Measurements from ENCODE around the gene SNAPC5. TPM values are rescaled to one million over a fixed set of nuclear protein-coding genes. Genes with fewer than 3 reads are reported as not detected.
"Not testable (repeated sequence)": the region's sequence is repeated elsewhere in the genome, so short reads cannot be mapped to it uniquely, and the experiment has no call there.

Gene SNAPC5
- total and polyA plus RNA-seq, 3 experiments from 2014 or later = 46.9 to 63.6 (median 55.5) TPM

- no peaks in the 10 kb centered on the region for H3K27me3 ChIP-seq (ENCODE audit: insufficient read depth, low read length, poor library complexity, severe bottlenecking)
- H3K36me3 ChIP-seq (ENCODE audit: insufficient read depth, low read length) = no peaks in the 10 kb centered on the region
- Mint-ChIP-seq H3K9me3 (no peaks in the 10 kb centered on the region), H3K36me3 (peaks cover 0 to 22% (median 0%) of the 10 kb centered on the region in 3 donors), H3K27me3 (peaks cover 0 to 6% of the 10 kb centered on the region in 2 donors), H3K27ac (peak overlapping the region in 1 of 8 donors; percentile 79), H3K4me3 (peak overlapping the region in 1 of 7 donors; percentile 52), H3K4me1 (peaks cover 24 to 37% (median 26%) of the 10 kb centered on the region in 3 donors)
- no peak overlapping the region for H3K27ac ChIP-seq (ENCODE audit: low read depth, low read length)
- H3K9me3 ChIP-seq (ENCODE audit: low read length) = no peaks in the 10 kb centered on the region
- ChIA-PET CTCF (no interaction called here), POLR2A (no interaction called here)
- H3K4me1 ChIP-seq (ENCODE audit: insufficient read depth, low read length) = peaks cover 14% of the 10 kb centered on the region
- DNase-seq = no peak
- no peak overlapping the region for H3K4me3 ChIP-seq (ENCODE audit: low read length)
Observed at GRCh38 chr15:66508293-66508883, 10.8 kb upstream of the SNAPC5 start.

- H3K27me3 ChIP-seq (ENCODE audit: insufficient read depth, low read length, poor library complexity, severe bottlenecking) = no peaks in the 10 kb centered on the region
- Mint-ChIP-seq H3K36me3 (peaks cover 2 to 46% (median 4%) of the 10 kb centered on the region in 3 donors), H3K4me1 (peaks cover 39 to 56% (median 50%) of the 10 kb centered on the region in 3 donors), H3K9me3 (no peaks in the 10 kb centered on the region), H3K27me3 (peaks cover 0 to 6% of the 10 kb centered on the region in 2 donors), H3K4me3 (peak overlapping the region; percentile 93 to 100 (median 98)), H3K27ac (peak overlapping the region; percentile 93 to 100 (median 98))
- peaks cover 25% of the 10 kb centered on the region for H3K36me3 ChIP-seq (ENCODE audit: insufficient read depth, low read length)
- H3K4me1 ChIP-seq (ENCODE audit: insufficient read depth, low read length) = peaks cover 27% of the 10 kb centered on the region
- POLR2A ChIA-PET = interaction anchor here (1.1 to 1.4 kb wide), 3 partner anchors 9 to 119 kb away, joined by 3 to 4 read pairs (median 4); partner anchors contain the start of genes MAP2K1 and SNAPC5
- H3K27ac ChIP-seq (ENCODE audit: low read depth, low read length) = peak overlapping the region; percentile 96
- H3K4me3 ChIP-seq (ENCODE audit: low read length) = peak overlapping the region; percentile 69
- CTCF ChIA-PET = interaction anchor here (1.0 to 1.3 kb wide), 2 partner anchors 9 to 18 kb away, joined by 3 read pairs; no protein-coding TSS in a partner anchor
- no peak for DNase-seq
- no peaks in the 10 kb centered on the region for H3K9me3 ChIP-seq (ENCODE audit: low read length)
Observed at GRCh38 chr15:66505818-66506217, 8.3 kb upstream of the SNAPC5 start.

- Histone ChIP-seq H3K9me3 (ENCODE audit: low read length) (no peaks in the 10 kb centered on the region), H3K4me3 (ENCODE audit: low read length) (peak overlapping the region; percentile 69), H3K27ac (ENCODE audit: low read depth, low read length) (peak overlapping the region; percentile 96), H3K4me1 (ENCODE audit: insufficient read depth, low read length) (peaks cover 27% of the 10 kb centered on the region), H3K27me3 (ENCODE audit: insufficient read depth, low read length, poor library complexity, severe bottlenecking) (no peaks in the 10 kb centered on the region), H3K36me3 (ENCODE audit: insufficient read depth, low read length) (peaks cover 29% of the 10 kb centered on the region)
- Mint-ChIP-seq H3K4me3 (peak overlapping the region; percentile 93 to 100 (median 98)), H3K36me3 (peaks cover 4 to 50% (median 6%) of the 10 kb centered on the region in 3 donors), H3K27ac (peak overlapping the region; percentile 93 to 100 (median 98)), H3K9me3 (no peaks in the 10 kb centered on the region), H3K27me3 (peaks cover 0 to 6% of the 10 kb centered on the region in 2 donors), H3K4me1 (peaks cover 40 to 60% (median 51%) of the 10 kb centered on the region in 3 donors)
- ChIA-PET CTCF (interaction anchor here (1.0 to 1.3 kb wide), 2 partner anchors 9 to 19 kb away, joined by 3 read pairs; no protein-coding TSS in a partner anchor), POLR2A (interaction anchor here (0.6 to 1.4 kb wide), 6 partner anchors 8 to 770 kb away, joined by 3 to 4 read pairs (median 3); partner anchors contain the start of genes MAP2K1 and SNAPC5)
- DNase-seq = no peak
Observed at GRCh38 chr15:66505430-66505811, 7.9 kb upstream of the SNAPC5 start.

GRCh38 chr15:66504563-66505429, 7.2 kb upstream of the SNAPC5 start, which contains the start of the genes RPL4 and ZWILCH:
RPL4 (minus strand) TSS chr15:66504855; CDS start chr15:66504790, 65 bp downstream.
ZWILCH (plus strand) TSS chr15:66505326; CDS start chr15:66505339, 13 bp downstream.
- peaks cover 8 to 56% (median 12%) of the 10 kb centered on the region in 3 donors for H3K36me3 Mint-ChIP-seq
- H3K27ac Mint-ChIP-seq = peak within 1 kb of the TSS; percentile 93 to 100 (median 98)
- H3K4me3 Mint-ChIP-seq = peak within 1 kb of the TSS; percentile 93 to 100 (median 98)
- peaks cover 35% of the 10 kb centered on the region for H3K36me3 ChIP-seq (ENCODE audit: insufficient read depth, low read length)
- peak within 1 kb of the TSS; percentile 96 for H3K27ac ChIP-seq (ENCODE audit: low read depth, low read length)
- H3K27me3 Mint-ChIP-seq = peaks cover 0 to 6% of the 10 kb centered on the region in 2 donors
- no peaks in the 10 kb centered on the region for H3K9me3 Mint-ChIP-seq
- peaks cover 27% of the 10 kb centered on the region for H3K4me1 ChIP-seq (ENCODE audit: insufficient read depth, low read length)
- no peaks in the 10 kb centered on the region for H3K9me3 ChIP-seq (ENCODE audit: low read length)
- peak within 1 kb of the TSS; percentile 69 for H3K4me3 ChIP-seq (ENCODE audit: low read length)
- H3K27me3 ChIP-seq (ENCODE audit: insufficient read depth, low read length, poor library complexity, severe bottlenecking) = no peaks in the 10 kb centered on the region
- H3K4me1 Mint-ChIP-seq = peaks cover 43 to 66% (median 56%) of the 10 kb centered on the region in 3 donors
- CTCF ChIA-PET = interaction anchor here (1.0 to 2.6 kb wide), 3 partner anchors 10 to 118 kb away, joined by 3 to 9 read pairs (median 3); partner anchors contain the start of gene MAP2K1
- peak; percentile 75 to 88 (median 85) for DNase-seq
- POLR2A ChIA-PET = interaction anchor here (0.6 to 1.4 kb wide), 9 partner anchors 8 to 770 kb away, joined by 3 to 5 read pairs (median 3); partner anchors contain the start of genes MAP2K1 and SNAPC5

GRCh38 chr15:66503780-66504562, 6.4 kb upstream of the SNAPC5 start:
- POLR2A ChIA-PET = interaction anchor here (0.6 to 0.9 kb wide), 4 partner anchors 113 to 353 kb away, joined by 3 to 5 read pairs (median 4); no protein-coding TSS in a partner anchor
- CTCF ChIA-PET = interaction anchor here (2.6 kb wide), 1 partner anchor 117 kb away, joined by 9 read pairs; the partner anchor contains the start of gene MAP2K1
- peaks cover 44 to 68% (median 57%) of the 10 kb centered on the region in 3 donors for H3K4me1 Mint-ChIP-seq
- H3K27me3 Mint-ChIP-seq = peaks cover 0 to 6% of the 10 kb centered on the region in 2 donors
- Histone ChIP-seq H3K4me3 (ENCODE audit: low read length) (peak overlapping the region; percentile 69), H3K4me1 (ENCODE audit: insufficient read depth, low read length) (peaks cover 27% of the 10 kb centered on the region), H3K36me3 (ENCODE audit: insufficient read depth, low read length) (peaks cover 44% of the 10 kb centered on the region), H3K27ac (ENCODE audit: low read depth, low read length) (peak overlapping the region; percentile 96), H3K27me3 (ENCODE audit: insufficient read depth, low read length, poor library complexity, severe bottlenecking) (no peaks in the 10 kb centered on the region), H3K9me3 (ENCODE audit: low read length) (no peaks in the 10 kb centered on the region)
- H3K9me3 Mint-ChIP-seq = no peaks in the 10 kb centered on the region
- no peak for DNase-seq
- H3K27ac Mint-ChIP-seq = peak overlapping the region; percentile 93 to 100 (median 98)
- H3K36me3 Mint-ChIP-seq = peaks cover 8 to 61% (median 13%) of the 10 kb centered on the region in 3 donors
- H3K4me3 Mint-ChIP-seq = peak overlapping the region; percentile 93 to 100 (median 98)

GRCh38 chr15:66503041-66503648, 5.6 kb upstream of the SNAPC5 start:
- Mint-ChIP-seq H3K27ac (peak overlapping the region; percentile 89 to 100 (median 98)), H3K36me3 (peaks cover 8 to 69% (median 15%) of the 10 kb centered on the region in 3 donors), H3K4me3 (peak overlapping the region; percentile 93 to 100 (median 98)), H3K4me1 (peaks cover 44 to 77% (median 65%) of the 10 kb centered on the region in 3 donors)
- ChIA-PET POLR2A (interaction anchor here (0.6 to 0.9 kb wide), 3 partner anchors 117 to 622 kb away, joined by 5 to 17 read pairs (median 5); no protein-coding TSS in a partner anchor), CTCF (interaction anchor here (2.6 kb wide), 1 partner anchor 116 kb away, joined by 9 read pairs; the partner anchor contains the start of gene MAP2K1)
- H3K27ac ChIP-seq (ENCODE audit: low read depth, low read length) = peak overlapping the region; percentile 2
- H3K27me3 ChIP-seq (ENCODE audit: insufficient read depth, low read length, poor library complexity, severe bottlenecking); DNase-seq; H3K9me3 ChIP-seq (ENCODE audit: low read length); H3K27me3 Mint-ChIP-seq; H3K9me3 Mint-ChIP-seq: not testable (repeated sequence)
- H3K4me1 ChIP-seq (ENCODE audit: insufficient read depth, low read length) = peaks cover 33% of the 10 kb centered on the region
- H3K4me3 ChIP-seq (ENCODE audit: low read length) = peak overlapping the region; percentile 69
- peaks cover 51% of the 10 kb centered on the region for H3K36me3 ChIP-seq (ENCODE audit: insufficient read depth, low read length)
